ENCODE data around the gene MRLN. TPM values are rescaled to one million over a fixed set of nuclear protein-coding genes. Genes with fewer than 3 reads are reported as not detected.
"Not testable (repeated sequence)": the region's sequence is repeated elsewhere in the genome, so short reads cannot be mapped to it uniquely, and the experiment has no call there.

The MRLN gene
- total RNA-seq, 2 experiments from 2014 or later = not detected

DNA sequence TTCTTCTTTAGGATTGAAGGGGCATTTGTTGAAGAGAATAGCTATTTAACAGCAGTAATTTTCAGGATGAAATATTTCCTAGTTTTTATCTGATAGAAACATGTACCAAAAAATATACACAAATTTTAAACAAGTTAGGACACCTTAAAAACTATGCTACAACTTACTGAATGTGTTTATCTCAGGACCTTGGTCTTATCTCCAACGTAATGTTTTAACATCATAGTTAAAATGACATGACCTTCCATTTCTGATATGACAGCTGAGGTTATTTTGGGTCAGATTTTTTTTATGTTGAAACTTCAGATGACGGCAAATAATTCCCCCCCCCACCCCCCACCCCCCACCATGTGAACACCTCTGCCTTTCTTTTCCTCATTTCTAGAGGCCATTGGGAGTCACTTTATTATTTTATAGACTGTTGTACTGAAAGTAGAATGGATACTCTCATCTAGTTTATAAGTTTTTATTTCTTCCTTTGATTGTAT is 8.0 kb downstream of the MRLN start:
- TF ChIP-seq, protein P1, sequence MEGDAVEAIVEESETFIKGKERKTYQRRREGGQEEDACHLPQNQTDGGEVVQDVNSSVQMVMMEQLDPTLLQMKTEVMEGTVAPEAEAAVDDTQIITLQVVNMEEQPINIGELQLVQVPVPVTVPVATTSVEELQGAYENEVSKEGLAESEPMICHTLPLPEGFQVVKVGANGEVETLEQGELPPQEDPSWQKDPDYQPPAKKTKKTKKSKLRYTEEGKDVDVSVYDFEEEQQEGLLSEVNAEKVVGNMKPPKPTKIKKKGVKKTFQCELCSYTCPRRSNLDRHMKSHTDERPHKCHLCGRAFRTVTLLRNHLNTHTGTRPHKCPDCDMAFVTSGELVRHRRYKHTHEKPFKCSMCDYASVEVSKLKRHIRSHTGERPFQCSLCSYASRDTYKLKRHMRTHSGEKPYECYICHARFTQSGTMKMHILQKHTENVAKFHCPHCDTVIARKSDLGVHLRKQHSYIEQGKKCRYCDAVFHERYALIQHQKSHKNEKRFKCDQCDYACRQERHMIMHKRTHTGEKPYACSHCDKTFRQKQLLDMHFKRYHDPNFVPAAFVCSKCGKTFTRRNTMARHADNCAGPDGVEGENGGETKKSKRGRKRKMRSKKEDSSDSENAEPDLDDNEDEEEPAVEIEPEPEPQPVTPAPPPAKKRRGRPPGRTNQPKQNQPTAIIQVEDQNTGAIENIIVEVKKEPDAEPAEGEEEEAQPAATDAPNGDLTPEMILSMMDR (conservative IDR thresholded peaks at IDR 0.05; ENCODE audit: low read length) = no peak
- TF ChIP-seq EZH2phosphoT487 (IDR thresholded peaks at IDR 0.05; ENCODE audit: borderline replicate concordance, low read depth, low read length) = no peak
- no peaks in the 10 kb centered on the region for H3K9me3 ChIP-seq (ENCODE audit: low read length)
- no peaks in the 10 kb centered on the region for H4K20me1 ChIP-seq (ENCODE audit: insufficient read depth, low read length)
- H3K9me2 ChIP-seq (ENCODE audit: insufficient read depth, low read length) = no peaks in the 10 kb centered on the region
- intact Hi-C loops (cut with micrococcal nuclease; ENCODE audit: unreplicated experiment) = no loop called here
- no TSS peak for BruUV-seq (replicated peaks)
- H3K4me1 ChIP-seq (ENCODE audit: insufficient read depth, low read length, poor library complexity, severe bottlenecking) = no peaks in the 10 kb centered on the region
- H3K79me2 ChIP-seq (ENCODE audit: insufficient read depth, low read depth, low read length) = no peaks in the 10 kb centered on the region
- ChIA-PET POLR2A (interaction anchor here (0.6 to 0.7 kb wide), 3 partner anchors 21 to 1390 kb away, joined by 3 to 4 read pairs (median 4); no protein-coding TSS in a partner anchor), CTCF (ENCODE audit: unreplicated experiment) (no interaction called here)
- no peak overlapping the region for H2AFZ ChIP-seq (ENCODE audit: low read length)
- H3K27ac ChIP-seq (ENCODE audit: low read depth, low read length, poor library complexity, severe bottlenecking) = no peak overlapping the region
- H3K36me3 ChIP-seq (ENCODE audit: insufficient read depth, low read length) = no peaks in the 10 kb centered on the region
- no peak for DNase-seq (ENCODE audit: low spot score)
- H3K4me2 ChIP-seq (ENCODE audit: low read length) = no peak overlapping the region
- H3K4me3 ChIP-seq (ENCODE audit: low read depth, low read length, poor library complexity, severe bottlenecking) = no peak overlapping the region

DNA sequence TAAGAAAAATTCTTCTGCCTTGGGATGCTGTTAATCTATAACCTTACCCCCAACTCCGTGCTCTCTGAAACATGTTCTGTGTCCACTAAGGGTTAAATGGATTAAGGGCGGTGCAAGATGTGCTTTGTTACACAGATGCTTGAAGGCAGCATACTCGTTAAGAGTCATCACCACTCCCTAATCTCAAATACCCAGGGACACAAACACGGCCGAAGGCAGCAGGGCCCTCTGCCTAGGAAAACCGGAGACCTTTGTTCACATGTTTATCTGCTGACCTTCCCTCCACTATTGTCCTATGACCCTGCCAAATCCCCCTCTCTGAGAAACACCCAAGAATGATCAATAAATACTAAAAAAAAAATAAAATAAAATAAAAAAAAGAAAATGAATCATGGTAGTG is 8.5 kb downstream of the MRLN start:
- H3K4me3 ChIP-seq (ENCODE audit: low read depth, low read length, poor library complexity, severe bottlenecking) = not testable (repeated sequence)

DNA sequence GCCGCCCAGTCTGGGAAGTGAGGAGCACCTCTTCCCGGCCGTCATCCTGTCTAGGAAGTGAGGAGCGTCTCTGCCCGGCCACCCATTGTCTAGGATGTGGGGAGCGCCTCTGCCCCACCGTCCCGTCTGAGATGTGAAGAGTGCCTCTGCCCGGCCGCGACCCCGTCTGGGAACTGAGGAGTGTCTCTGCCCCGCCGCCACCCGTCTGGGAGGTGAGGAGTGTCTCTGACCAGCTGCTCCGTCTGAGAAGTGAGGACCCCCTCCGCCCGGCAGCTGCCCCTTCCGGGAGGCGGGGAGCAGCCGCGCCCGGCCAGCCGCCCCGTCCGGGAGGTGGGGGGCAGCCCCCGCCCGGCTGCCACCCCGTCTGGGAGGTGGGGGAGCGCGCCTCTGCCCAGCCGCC is 9.1 kb downstream of the MRLN start:
- H3K79me2 ChIP-seq (ENCODE audit: insufficient read depth, low read depth, low read length); H3K27ac ChIP-seq (ENCODE audit: low read depth, low read length, poor library complexity, severe bottlenecking); H3K4me3 ChIP-seq (ENCODE audit: low read depth, low read length, poor library complexity, severe bottlenecking); DNase-seq (ENCODE audit: low spot score); H3K9me2 ChIP-seq (ENCODE audit: insufficient read depth, low read length); intact Hi-C loops (cut with micrococcal nuclease; ENCODE audit: unreplicated experiment); H3K36me3 ChIP-seq (ENCODE audit: insufficient read depth, low read length); H3K9me3 ChIP-seq (ENCODE audit: low read length); CTCF ChIA-PET (ENCODE audit: unreplicated experiment); BruUV-seq (replicated peaks); H3K4me1 ChIP-seq (ENCODE audit: insufficient read depth, low read length, poor library complexity, severe bottlenecking); H4K20me1 ChIP-seq (ENCODE audit: insufficient read depth, low read length); POLR2A ChIA-PET; H3K4me2 ChIP-seq (ENCODE audit: low read length); H2AFZ ChIP-seq (ENCODE audit: low read length): not testable (repeated sequence)

More for the DNA sequence above, 8.5 kb downstream of the MRLN start:
- H3K9me2 ChIP-seq (ENCODE audit: insufficient read depth, low read length); BruUV-seq (replicated peaks); H3K4me2 ChIP-seq (ENCODE audit: low read length); CTCF ChIA-PET (ENCODE audit: unreplicated experiment); intact Hi-C loops (cut with micrococcal nuclease; ENCODE audit: unreplicated experiment); H3K27ac ChIP-seq (ENCODE audit: low read depth, low read length, poor library complexity, severe bottlenecking); H2AFZ ChIP-seq (ENCODE audit: low read length); DNase-seq (ENCODE audit: low spot score); H3K36me3 ChIP-seq (ENCODE audit: insufficient read depth, low read length); H3K79me2 ChIP-seq (ENCODE audit: insufficient read depth, low read depth, low read length); H3K4me1 ChIP-seq (ENCODE audit: insufficient read depth, low read length, poor library complexity, severe bottlenecking); H4K20me1 ChIP-seq (ENCODE audit: insufficient read depth, low read length); H3K9me3 ChIP-seq (ENCODE audit: low read length): not testable (repeated sequence)
- POLR2A ChIA-PET = interaction anchor here (0.6 to 0.7 kb wide), 3 partner anchors 20 to 1390 kb away, joined by 3 to 4 read pairs (median 4); no protein-coding TSS in a partner anchor

DNA sequence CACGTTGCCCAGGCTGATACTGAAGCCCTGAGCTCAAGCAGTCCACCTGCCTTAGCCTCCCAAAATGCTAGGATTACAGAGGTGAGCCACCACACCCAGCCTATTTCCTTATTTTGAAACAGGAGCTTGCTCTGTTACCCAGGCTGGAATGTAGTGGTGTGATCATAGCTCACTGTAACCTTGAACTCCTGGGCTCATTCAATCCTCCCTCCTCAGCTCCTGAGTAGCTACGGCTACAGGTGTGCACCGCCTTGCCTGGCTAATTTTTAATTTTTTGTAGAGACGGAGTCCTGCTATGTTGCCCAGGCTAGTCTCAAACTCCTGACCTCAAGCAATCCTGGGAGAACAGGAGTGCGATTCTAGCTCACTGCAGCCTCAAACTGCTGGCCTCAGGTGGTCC is 11.7 kb downstream of the MRLN start:
- Histone ChIP-seq H2AFZ (ENCODE audit: low read length) (no peak overlapping the region), H3K4me3 (ENCODE audit: low read depth, low read length, poor library complexity, severe bottlenecking) (no peak overlapping the region), H3K4me2 (ENCODE audit: low read length) (no peak overlapping the region), H3K9me2 (ENCODE audit: insufficient read depth, low read length) (no peaks in the 10 kb centered on the region), H4K20me1 (ENCODE audit: insufficient read depth, low read length) (no peaks in the 10 kb centered on the region), H3K9me3 (ENCODE audit: low read length) (no peaks in the 10 kb centered on the region), H3K27ac (ENCODE audit: low read depth, low read length, poor library complexity, severe bottlenecking) (no peak overlapping the region), H3K36me3 (ENCODE audit: insufficient read depth, low read length) (no peaks in the 10 kb centered on the region), H3K79me2 (ENCODE audit: insufficient read depth, low read depth, low read length) (no peaks in the 10 kb centered on the region), H3K4me1 (ENCODE audit: insufficient read depth, low read length, poor library complexity, severe bottlenecking) (no peaks in the 10 kb centered on the region)
- no TSS peak for BruUV-seq (replicated peaks)
- TF ChIP-seq EZH2phosphoT487 (IDR thresholded peaks at IDR 0.05; ENCODE audit: borderline replicate concordance, low read depth, low read length) = no peak
- TF ChIP-seq, protein P1 (conservative IDR thresholded peaks at IDR 0.05; ENCODE audit: low read length) = no peak
- CTCF ChIA-PET (ENCODE audit: unreplicated experiment) = no interaction called here
- POLR2A ChIA-PET = no interaction called here
- intact Hi-C loops (cut with micrococcal nuclease; ENCODE audit: unreplicated experiment) = no loop called here
- no peak for DNase-seq (ENCODE audit: low spot score)

Data from OCI-LY7 (cell line).